Measurements from ENCODE around the gene NFATC2. TPM values are rescaled to one million over a fixed set of nuclear protein-coding genes. Genes with fewer than 3 reads are reported as not detected.

The NFATC2 gene
- total RNA-seq, 2 experiments from 2014 or later, result 32.5 to 33.2 TPM

- H3K27me3 ChIP-seq (ENCODE audit: control insufficient read depth in 1 of 2, insufficient read depth in 2 of 2, low read length in 2 of 2), result no peaks in the 10 kb centered on the region
- H3K4me3 ChIP-seq (ENCODE audit: low read length), result no peak overlapping the region
- Mint-ChIP-seq H3K4me1 (ENCODE audit: low read depth) (peaks cover 93% of the 10 kb centered on the region), H3K36me3 (ENCODE audit: low read depth) (peaks cover 95% of the 10 kb centered on the region), H3K4me3 (peak overlapping the region; percentile 46), H3K9me3 (no peaks in the 10 kb centered on the region), H3K27ac (peak overlapping the region; percentile 84), H3K27me3 (no peaks in the 10 kb centered on the region)
- peaks cover 77% of the 10 kb centered on the region for H3K36me3 ChIP-seq (ENCODE audit: insufficient read depth, low read length)
- POLR2A ChIA-PET, result interaction anchor here (1.1 to 7.2 kb wide), 13 partner anchors 12 to 127 kb away, joined by 3 to 87 read pairs (median 5); no protein-coding TSS in a partner anchor
- DNase-seq, result no peak
- H3K27ac ChIP-seq (ENCODE audit: low read depth in 1 of 2, low read length in 2 of 2), result peak overlapping the region; percentile 7 to 35
- CTCF ChIA-PET, result interaction anchor here (1.3 to 1.8 kb wide), 2 partner anchors 16 to 28 kb away, joined by 3 to 8 read pairs; partner anchors contain the start of gene NFATC2
- intact Hi-C loops (cut with DNase I, micrococcal nuclease), result loop anchor here (2.0 to 5.0 kb wide), 2 partner anchors 15 to 46 kb away; no protein-coding TSS in a partner anchor
- no peak for TF ChIP-seq CTCF (IDR thresholded peaks at IDR 0.05)
- H3K9me3 ChIP-seq (ENCODE audit: control insufficient read depth in 1 of 2, insufficient read depth in 1 of 2, low read length in 2 of 2), result no peaks in the 10 kb centered on the region
- no peak for ATAC-seq (ENCODE audit: poor library complexity)
- peaks cover 60% of the 10 kb centered on the region for H3K4me1 ChIP-seq (ENCODE audit: insufficient read depth, low read length)
Measured at GRCh38 chr20:51513545-51513944, 29.0 kb downstream of the NFATC2 start.

- H3K4me1 ChIP-seq (ENCODE audit: insufficient read depth, low read length), result peaks cover 67% of the 10 kb centered on the region
Measured at GRCh38 chr20:51512645-51513044, 29.9 kb downstream of the NFATC2 start.

More at GRCh38 chr20:51512645-51513044, 29.9 kb downstream of the NFATC2 start:
- Mint-ChIP-seq H3K4me1 (ENCODE audit: low read depth) (peaks cover 89% of the 10 kb centered on the region), H3K4me3 (peak overlapping the region; percentile 43), H3K27me3 (no peaks in the 10 kb centered on the region), H3K27ac (peak overlapping the region; percentile 84), H3K36me3 (ENCODE audit: low read depth) (peaks cover 93% of the 10 kb centered on the region), H3K9me3 (no peaks in the 10 kb centered on the region)
- H3K9me3 ChIP-seq (ENCODE audit: control insufficient read depth in 1 of 2, insufficient read depth in 1 of 2, low read length in 2 of 2), result no peaks in the 10 kb centered on the region
- peak overlapping the region; percentile 32 to 35 for H3K27ac ChIP-seq (ENCODE audit: low read depth in 1 of 2, low read length in 2 of 2)
- peak in 3 of 14 experiments; percentile 47 to 58 (median 56) for DNase-seq
- ChIA-PET POLR2A (interaction anchor here (0.7 to 7.2 kb wide), 9 partner anchors 12 to 108 kb away, joined by 3 to 87 read pairs (median 4); partner anchors contain the start of gene NFATC2), CTCF (interaction anchor here (1.3 kb wide), 1 partner anchor 15 kb away, joined by 3 read pairs; no protein-coding TSS in a partner anchor)
- H3K36me3 ChIP-seq (ENCODE audit: insufficient read depth, low read length), result peaks cover 76% of the 10 kb centered on the region
- H3K27me3 ChIP-seq (ENCODE audit: control insufficient read depth in 1 of 2, insufficient read depth in 2 of 2, low read length in 2 of 2), result no peaks in the 10 kb centered on the region
- intact Hi-C loops (cut with DNase I, micrococcal nuclease), result loop anchor here (1.0 to 5.0 kb wide), 3 partner anchors 11 to 45 kb away; no protein-coding TSS in a partner anchor
- TF ChIP-seq CTCF (IDR thresholded peaks at IDR 0.05), result no peak
- ATAC-seq (ENCODE audit: poor library complexity), result peak; percentile 85
- no peak overlapping the region for H3K4me3 ChIP-seq (ENCODE audit: low read length)
